Astrocyte (in vitro differentiated cells and primary cell): ENCODE results near the gene XDH.

Experiments used
- CTCF ChIP-seq: IDR thresholded peaks from 2 replicates; pipeline ENCODE4 v1.5.1; 2011; ENCODE audit warnings: low read depth, mild to moderate bottlenecking, inconsistent platforms, low read length, moderate library complexity; ENCODE audit not compliant: insufficient read depth
- EZH2 ChIP-seq: IDR thresholded peaks from 2 replicates; pipeline ENCODE4 v1.6.1; 2012; ENCODE audit warnings: mild to moderate bottlenecking, low read length, inconsistent platforms; ENCODE audit not compliant: insufficient read depth

- TF ChIP-seq EZH2: no peak
- no peak for TF ChIP-seq CTCF
Observed at GRCh38 chr2:31380243-31380642, 34.3 kb downstream of the XDH start.
